T-cell (primary cell): Measurements from ENCODE around the gene UBQLN4. TPM values are rescaled to one million over a fixed set of nuclear protein-coding genes. Genes with fewer than 3 reads are reported as not detected.
A peak's percentile ranks its signal among the peaks of the same experiment; 100 is the strongest.
"Not testable (repeated sequence)": the region's sequence is repeated elsewhere in the genome, so short reads cannot be mapped to it uniquely, and the experiment has no call there.

Experiments
- ATAC-seq, 4 experiments: fragments of 200-7000 bp in 3 of 4; fragments of 150-1000 bp in 1 of 4; cut with Tn5 transposase; replicated peaks in 1 of 4; 1 replicate in 3 of 4; 2 replicates in 1 of 4; pipeline ENCODE4 v1.10.0; 2021; ENCODE audit warnings: moderate library complexity in 3 of 4, mild to moderate bottlenecking in 2 of 4, moderate number of reproducible peaks in 1 of 4
- CTCF ChIA-PET, 2 donors: fragments of 300-600 bp; sonication (Branson Sonifier 250); formaldehyde crosslinking; loops; one replicate each; lab custom pipeline; 2022; ENCODE audit warnings: antibody characterized with exemption in 2 of 2; lab: Charles Lee
- POLR2A ChIA-PET, 2 donors: fragments of 300-600 bp; sonication (Branson Sonifier 250); formaldehyde crosslinking; loops; one replicate each; lab custom pipeline; 2022; ENCODE audit warnings: antibody characterized with exemption in 2 of 2; lab: Charles Lee
- DNase-seq, 35 experiments: peaks; one replicate each; pipeline versions ENCODE4 v3.0.0 to v3.0.0-alpha.2; 2013 to 2023
- H3K27ac ChIP-seq: one replicate; pipeline ENCODE4 v1.5.1; 2013; ENCODE audit warnings: low read length
- H3K27me3 ChIP-seq, 2 experiments: replicated peaks in 1 of 2; 1 replicate in 1 of 2; 2 replicates in 1 of 2; pipeline versions ENCODE4 v1.6.1 to v1.7.0; 2013; ENCODE audit warnings: low read length in 1 of 2, mixed read lengths in 1 of 2; ENCODE audit not compliant: control insufficient read depth in 2 of 2, insufficient read depth in 2 of 2; ENCODE audit errors: extremely low read depth in 1 of 2
- H3K36me3 ChIP-seq, 2 donors: 1 replicate in 1 of 2; 2 replicates in 1 of 2; pipeline versions ENCODE4 v1.6.1 to v1.7.0; 2013; ENCODE audit warnings: low read length in 1 of 2; ENCODE audit not compliant: control insufficient read depth in 2 of 2, insufficient read depth in 1 of 2; ENCODE audit errors: extremely low read depth in 1 of 2
- H3K4me1 ChIP-seq, 2 experiments: 1 replicate in 1 of 2; 2 replicates in 1 of 2; pipeline versions ENCODE4 v1.6.1 to v1.7.0; 2013; ENCODE audit warnings: low read length in 2 of 2, mixed read lengths in 1 of 2; ENCODE audit not compliant: insufficient read depth in 2 of 2, control insufficient read depth in 1 of 2; ENCODE audit errors: extremely low read depth in 1 of 2
- H3K4me3 ChIP-seq, 2 donors: 1 replicate in 1 of 2; 2 replicates in 1 of 2; pipeline versions ENCODE4 v1.5.1 to v1.7.0; 2013; ENCODE audit warnings: mild to moderate bottlenecking in 2 of 2, low read length in 1 of 2, moderate library complexity in 1 of 2; ENCODE audit not compliant: control insufficient read depth in 1 of 2; ENCODE audit errors: extremely low read depth in 1 of 2
- H3K9me3 ChIP-seq: 2 replicates; pipeline ENCODE4 v1.7.0; 2013
- H3K27ac Mint-ChIP-seq, 2 donors: one replicate each; pipeline ENCODE4 v1.8.0; 2020 to 2021; ENCODE audit warnings: mild to moderate bottlenecking in 2 of 2, mixed read lengths in 2 of 2
- H3K27me3 Mint-ChIP-seq, 2 donors: one replicate each; pipeline ENCODE4 v1.8.0; 2021 to 2022; ENCODE audit warnings: mixed read lengths in 2 of 2
- H3K36me3 Mint-ChIP-seq: one replicate; pipeline ENCODE4 v1.8.0; 2021; ENCODE audit warnings: mixed read lengths
- H3K4me1 Mint-ChIP-seq, 3 donors: one replicate each; pipeline ENCODE4 v1.8.0; 2020 to 2022; ENCODE audit warnings: mixed read lengths in 3 of 3, mild to moderate bottlenecking in 1 of 3
- H3K4me3 Mint-ChIP-seq, 3 donors: one replicate each; pipeline ENCODE4 v1.8.0; 2020 to 2022; ENCODE audit warnings: mild to moderate bottlenecking in 3 of 3, mixed read lengths in 3 of 3, moderate library complexity in 3 of 3
- H3K9me3 Mint-ChIP-seq, 3 donors: one replicate each; pipeline ENCODE4 v1.8.0; 2020 to 2022; ENCODE audit warnings: mixed read lengths in 3 of 3
- WGBS: methylation state at CpG from one replicate; pipeline ENCODE4 v1.1.5; 2013; ENCODE audit warnings: missing lambda C conversion rate; ENCODE audit not compliant: insufficient coverage; 5-methylcytosine and 5-hydroxymethylcytosine counted together
- total RNA-seq, 35 experiments: library from RNA in 6 of 35; stranded (reverse) in 6 of 35; fragments of 120-200 nt in 1 of 35; gene quantifications; one replicate each; pipeline versions ENCODE4 v1.2.1 to v1.2.4 and lab custom pipeline; 2013 to 2026

Gene UBQLN4
- total RNA-seq, 5 donors from 2014 or later (not counting 1 experiment from before 2014, with no cell fraction given) = 21.9 to 39.6 (median 37.9) TPM

DNA sequence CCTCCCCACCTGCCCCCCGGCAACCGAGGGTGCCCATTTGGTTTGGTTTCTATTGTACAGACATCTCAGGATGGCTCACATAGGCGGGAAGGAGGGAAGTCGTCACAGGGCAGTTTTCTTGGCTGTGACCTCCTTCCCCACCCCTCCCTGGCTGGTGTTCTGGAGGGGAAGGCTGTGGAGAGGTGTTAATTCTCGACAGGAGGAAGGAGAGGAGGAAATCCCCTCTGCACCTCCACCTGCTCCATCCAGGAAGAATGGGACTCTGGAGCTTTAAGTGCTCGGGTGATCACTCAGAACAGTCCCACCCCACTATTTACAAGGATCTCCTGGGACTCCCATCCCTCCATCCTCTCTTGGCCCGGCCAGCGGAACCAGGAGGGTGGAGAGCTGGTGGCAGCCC is 21.1 kb upstream of the UBQLN4 start:
- ChIA-PET CTCF (no interaction called here), POLR2A (no interaction called here)
- Mint-ChIP-seq H3K36me3 (no peaks in the 10 kb centered on the region), H3K27ac (no peak overlapping the region), H3K4me1 (peaks cover 0 to 3% (median 2%) of the 10 kb centered on the region in 3 donors), H3K27me3 (peaks cover 0 to 4% of the 10 kb centered on the region in 2 donors), H3K4me3 (no peak overlapping the region), H3K9me3 (no peaks in the 10 kb centered on the region)
- no peak overlapping the region for H3K27ac ChIP-seq
- H3K9me3 ChIP-seq = no peaks in the 10 kb centered on the region
- no peak overlapping the region for H3K4me3 ChIP-seq
- DNase-seq = no peak
- H3K4me1 ChIP-seq = peaks cover 0 to 6% of the 10 kb centered on the region in 2 experiments
- H3K27me3 ChIP-seq = peaks cover 0 to 21% of the 10 kb centered on the region in 2 experiments
- no CpG with 5 or more reads among the region's 8 CpGs for WGBS
- ATAC-seq = no peak
- H3K36me3 ChIP-seq = no peaks in the 10 kb centered on the region

GRCh38 chr1:156073740-156074139 is 20.1 kb upstream of the UBQLN4 start:
- Mint-ChIP-seq H3K4me1 (peaks cover 0 to 3% (median 2%) of the 10 kb centered on the region in 3 donors), H3K4me3 (no peak overlapping the region), H3K9me3 (no peaks in the 10 kb centered on the region), H3K27me3 (peaks cover 0 to 4% of the 10 kb centered on the region in 2 donors), H3K36me3 (no peaks in the 10 kb centered on the region), H3K27ac (no peak overlapping the region)
- H3K36me3 ChIP-seq = no peaks in the 10 kb centered on the region
- no peak for ATAC-seq
- H3K27me3 ChIP-seq = peaks cover 0 to 21% of the 10 kb centered on the region in 2 experiments
- no peak for DNase-seq
- ChIA-PET POLR2A (interaction anchor here in 1 of 2 donors (0.6 kb wide), 1 partner anchor 40 kb away, joined by 5 read pairs; no protein-coding TSS in a partner anchor), CTCF (interaction anchor here in 1 of 2 donors (1.0 kb wide), 1 partner anchor 113 kb away, joined by 9 read pairs; no protein-coding TSS in a partner anchor)
- H3K27ac ChIP-seq = no peak overlapping the region
- H3K9me3 ChIP-seq = no peaks in the 10 kb centered on the region
- WGBS = no CpG with 5 or more reads among the region's 5 CpGs
- H3K4me1 ChIP-seq = peaks cover 0 to 6% of the 10 kb centered on the region in 2 experiments
- H3K4me3 ChIP-seq = no peak overlapping the region

DNA sequence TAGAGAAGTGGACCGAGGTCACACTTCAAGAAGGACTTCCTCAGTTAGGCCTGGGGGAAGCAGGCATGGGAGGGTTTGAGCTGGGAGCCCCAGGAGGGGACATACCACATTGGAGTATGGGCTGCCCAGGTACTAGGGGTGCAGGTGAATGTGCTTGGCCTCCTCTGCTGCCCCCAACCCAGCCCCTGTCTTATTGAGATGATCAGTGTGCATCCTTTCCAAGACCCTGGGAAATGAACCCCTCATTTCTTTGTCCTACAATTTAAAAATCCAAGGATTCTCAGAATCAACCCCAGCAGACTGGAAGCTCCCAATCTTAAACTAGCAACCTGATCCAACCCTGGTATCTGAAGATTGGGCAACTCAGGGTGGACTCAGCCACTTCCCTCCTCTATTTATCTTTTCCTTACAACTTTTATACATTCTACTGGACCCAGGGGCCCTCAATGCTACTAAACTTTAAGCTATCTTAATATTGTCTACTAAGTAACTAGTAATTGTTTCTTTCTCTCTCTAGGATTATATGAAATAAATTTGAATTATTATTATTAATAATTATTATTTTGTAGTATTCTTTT is 19.6 kb upstream of the UBQLN4 start:
- H3K36me3 Mint-ChIP-seq = no peaks in the 10 kb centered on the region
- H3K4me1 Mint-ChIP-seq = peaks cover 0 to 3% (median 2%) of the 10 kb centered on the region in 3 donors
- ATAC-seq (no peak), DNase-seq (no peak)
- no peak overlapping the region for H3K4me3 Mint-ChIP-seq
- H3K36me3 ChIP-seq = no peaks in the 10 kb centered on the region
- no peak overlapping the region for H3K27ac ChIP-seq
- CTCF ChIA-PET = interaction anchor here in 1 of 2 donors (1.0 kb wide), 1 partner anchor 112 kb away, joined by 9 read pairs; no protein-coding TSS in a partner anchor
- H3K4me3 ChIP-seq = no peak overlapping the region
- 33% methylated on average over 1 of the region's 1 CpG for WGBS
- peaks cover 0 to 21% of the 10 kb centered on the region in 2 experiments for H3K27me3 ChIP-seq
- peaks cover 0 to 4% of the 10 kb centered on the region in 2 donors for H3K27me3 Mint-ChIP-seq
- no peak overlapping the region for H3K27ac Mint-ChIP-seq
- peaks cover 0 to 6% of the 10 kb centered on the region in 2 experiments for H3K4me1 ChIP-seq
- no peaks in the 10 kb centered on the region for H3K9me3 ChIP-seq
- POLR2A ChIA-PET = interaction anchor here in 1 of 2 donors (0.6 kb wide), 1 partner anchor 39 kb away, joined by 5 read pairs; no protein-coding TSS in a partner anchor
- no peaks in the 10 kb centered on the region for H3K9me3 Mint-ChIP-seq

- H3K27ac Mint-ChIP-seq = no peak overlapping the region
- no peak overlapping the region for H3K4me3 Mint-ChIP-seq
- ChIA-PET CTCF (no interaction called here), POLR2A (interaction anchor here in 1 of 2 donors (0.6 kb wide), 1 partner anchor 39 kb away, joined by 3 read pairs; no protein-coding TSS in a partner anchor)
- ATAC-seq (no peak), DNase-seq (no peak)
- no peaks in the 10 kb centered on the region for H3K36me3 ChIP-seq
- peaks cover 0 to 21% of the 10 kb centered on the region in 2 experiments for H3K27me3 ChIP-seq
- WGBS = 83% methylated on average over 1 of the region's 6 CpGs
- H3K4me1 ChIP-seq = peaks cover 0 to 6% of the 10 kb centered on the region in 2 experiments
- H3K9me3 Mint-ChIP-seq = no peaks in the 10 kb centered on the region
- peaks cover 0 to 3% (median 2%) of the 10 kb centered on the region in 3 donors for H3K4me1 Mint-ChIP-seq
- H3K9me3 ChIP-seq = no peaks in the 10 kb centered on the region
- H3K27ac ChIP-seq = no peak overlapping the region
- no peaks in the 10 kb centered on the region for H3K36me3 Mint-ChIP-seq
- peaks cover 0 to 4% of the 10 kb centered on the region in 2 donors for H3K27me3 Mint-ChIP-seq
- no peak overlapping the region for H3K4me3 ChIP-seq
These were observed 18.7 kb upstream of the UBQLN4 start for GRCh38 chr1:156072251-156072650.

- H3K4me3 ChIP-seq, H3K36me3 Mint-ChIP-seq, ATAC-seq, H3K4me3 Mint-ChIP-seq, DNase-seq, H3K27ac ChIP-seq, H3K9me3 ChIP-seq, H3K9me3 Mint-ChIP-seq, CTCF ChIA-PET, H3K27me3 Mint-ChIP-seq, H3K4me1 Mint-ChIP-seq, H3K4me1 ChIP-seq, H3K36me3 ChIP-seq: not testable (repeated sequence)
- WGBS = 90% methylated on average over 3 of the region's 7 CpGs
- peaks cover 0 to 14% of the 10 kb centered on the region in 2 experiments for H3K27me3 ChIP-seq
- POLR2A ChIA-PET = interaction anchor here in 1 of 2 donors (0.6 kb wide), 1 partner anchor 40 kb away, joined by 3 read pairs; no protein-coding TSS in a partner anchor
- peak overlapping the region in 1 of 2 donors; percentile 55 for H3K27ac Mint-ChIP-seq
These were observed 17.8 kb upstream of the UBQLN4 start for GRCh38 chr1:156071332-156071816.

DNA sequence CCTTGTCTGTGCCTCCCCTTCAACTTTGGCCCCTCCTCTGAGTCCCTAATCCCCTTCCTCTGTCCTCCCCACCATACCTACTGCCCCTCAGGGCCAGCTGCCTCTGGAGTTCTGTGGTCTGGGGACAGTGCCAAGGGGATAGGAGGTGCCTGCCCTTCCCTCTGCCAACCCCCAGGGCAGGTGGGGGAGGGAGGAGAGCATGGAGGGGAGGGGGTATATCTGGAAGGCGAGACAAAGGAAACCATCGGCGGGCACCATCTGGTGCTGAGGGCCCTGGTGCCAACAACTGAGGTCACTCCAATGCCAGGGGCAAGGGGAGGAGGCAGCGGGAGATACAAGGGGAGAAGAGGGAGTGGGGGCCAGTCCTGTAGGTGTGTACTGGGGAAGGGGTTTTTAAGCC is 16.9 kb upstream of the UBQLN4 start:
- H3K9me3 Mint-ChIP-seq = no peaks in the 10 kb centered on the region

More for the DNA sequence above, 16.9 kb upstream of the UBQLN4 start:
- Mint-ChIP-seq H3K4me1 (peaks cover 7 to 8% (median 7%) of the 10 kb centered on the region in 3 donors), H3K27me3 (peaks cover 0 to 3% of the 10 kb centered on the region in 2 donors), H3K27ac (no peak overlapping the region), H3K36me3 (no peaks in the 10 kb centered on the region), H3K4me3 (no peak overlapping the region)
- CTCF ChIA-PET = no interaction called here
- WGBS = 70% methylated on average over 4 of the region's 4 CpGs
- no peak overlapping the region for H3K4me3 ChIP-seq
- no peak for DNase-seq
- H3K27me3 ChIP-seq = peaks cover 0 to 12% of the 10 kb centered on the region in 2 experiments
- ATAC-seq = no peak
- H3K36me3 ChIP-seq = no peaks in the 10 kb centered on the region
- peaks cover 0 to 4% of the 10 kb centered on the region in 2 experiments for H3K4me1 ChIP-seq
- no peak overlapping the region for H3K27ac ChIP-seq
- H3K9me3 ChIP-seq = no peaks in the 10 kb centered on the region
- POLR2A ChIA-PET = no interaction called here
